Myocyte (in vitro differentiated cells): ENCODE data around the gene ASIC2. TPM values are rescaled to one million over a fixed set of nuclear protein-coding genes. Genes with fewer than 3 reads are reported as not detected.

Experiments used
- DNase-seq: peaks from one replicate; pipeline ENCODE4 v3.0.0-alpha.2; 2012; ENCODE audit warnings: low read depth
- total RNA-seq: library from RNA; depleted of rRNA; stranded (reverse); fragments of >200 nt; gene quantifications from 2 replicates; pipeline ENCODE4 v1.2.3, GENCODE V29; 2014

Gene ASIC2
- total RNA-seq, 1 donor from 2014 or later = 0.13 TPM

DNA sequence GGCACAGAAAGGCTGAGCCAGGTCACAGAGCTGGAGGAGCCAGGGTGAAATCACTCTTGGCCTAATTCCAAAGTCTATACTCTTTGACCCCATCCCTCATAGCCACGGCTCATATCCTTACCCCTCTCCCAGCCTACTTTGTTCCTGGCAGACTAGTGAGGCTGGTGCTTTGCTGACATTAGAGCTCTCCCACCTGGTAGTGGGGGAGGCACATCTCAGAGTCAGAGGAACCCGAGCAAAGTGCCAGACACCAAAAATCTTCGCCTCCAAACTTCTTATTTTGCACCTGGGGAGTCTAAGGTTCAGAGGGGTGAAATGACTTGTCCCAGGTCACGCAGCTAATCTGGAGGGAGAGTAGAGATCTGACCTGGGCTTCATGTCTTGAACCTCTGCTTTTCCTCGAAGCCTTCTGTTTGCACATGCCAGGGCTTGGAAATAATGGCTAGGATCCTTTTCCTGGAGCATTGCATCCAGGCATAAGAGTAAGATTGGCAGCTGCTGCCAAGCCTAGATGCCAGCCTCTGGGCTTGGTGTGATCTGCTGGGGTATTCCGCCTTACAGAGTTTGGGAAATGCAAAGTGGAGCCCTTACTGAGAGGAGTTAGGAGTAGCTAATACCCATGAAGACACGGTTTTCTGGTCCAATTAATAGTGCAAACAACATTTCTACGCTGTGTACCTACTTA is 174.6 kb downstream of the ASIC2 start:
- DNase-seq = no peak

DNA sequence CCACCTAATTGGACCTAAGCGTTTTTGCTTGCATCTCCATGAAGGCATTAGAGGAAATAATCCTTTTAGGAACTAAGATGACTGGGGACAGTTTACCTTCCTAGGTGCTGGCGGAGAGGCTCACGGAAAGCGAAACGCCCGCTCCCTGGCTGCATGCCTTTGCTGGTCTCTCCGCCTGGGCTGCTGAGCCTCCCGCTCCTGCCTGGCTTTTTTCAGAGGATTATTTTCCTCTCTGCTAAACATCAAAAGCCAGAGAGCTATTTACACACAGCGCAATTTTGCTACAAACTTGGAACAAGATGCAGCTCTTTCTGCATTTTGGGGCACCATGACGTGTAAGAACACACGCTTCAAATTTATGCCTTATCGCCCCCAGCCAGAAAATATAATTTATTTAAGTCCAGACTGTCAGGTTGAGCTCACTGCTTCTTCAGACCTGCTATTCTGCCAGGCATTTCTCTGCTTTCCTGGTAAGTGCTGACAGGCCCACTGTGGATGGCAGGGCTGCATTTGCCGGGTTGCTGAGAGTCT is 177.0 kb downstream of the ASIC2 start:
- no peak for DNase-seq

DNA sequence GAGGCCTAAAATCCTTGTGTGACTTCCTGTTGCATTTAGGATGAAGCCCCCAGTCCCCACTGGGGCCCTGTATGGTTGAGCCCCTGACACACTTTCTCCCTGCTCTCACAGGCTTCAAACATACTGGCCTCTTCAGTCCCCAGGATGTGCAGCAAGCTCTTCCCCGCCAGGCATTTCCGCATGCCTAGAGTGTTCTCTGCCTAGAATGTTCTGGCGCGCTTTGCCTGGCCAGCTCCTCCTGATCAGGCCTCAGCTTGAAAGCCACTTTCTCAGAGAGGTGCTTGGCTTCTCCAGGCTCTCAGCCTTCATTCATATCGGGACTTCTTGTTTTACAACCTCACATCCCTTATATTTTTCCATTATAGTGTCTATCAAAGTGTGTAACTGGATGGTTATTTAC is 177.7 kb downstream of the ASIC2 start:
- no peak for DNase-seq

DNA sequence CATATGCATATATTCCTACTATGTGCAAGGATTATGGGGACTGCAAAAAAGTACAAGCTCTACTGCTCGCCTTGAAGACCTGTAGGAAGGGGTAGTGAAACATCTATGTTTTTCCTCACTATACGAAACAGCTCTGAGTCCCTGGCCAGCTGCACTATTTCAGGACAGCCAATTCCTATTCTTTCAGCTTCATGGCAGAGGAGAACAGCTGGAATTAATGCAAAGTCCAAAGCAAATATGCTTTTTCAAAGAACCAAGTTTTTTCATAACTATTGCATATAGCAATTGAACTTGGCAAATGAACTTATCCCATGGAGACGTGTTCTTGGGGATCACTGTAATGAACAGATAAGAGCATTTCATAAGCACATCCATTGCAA is 179.1 kb downstream of the ASIC2 start:
- no peak for DNase-seq

DNA sequence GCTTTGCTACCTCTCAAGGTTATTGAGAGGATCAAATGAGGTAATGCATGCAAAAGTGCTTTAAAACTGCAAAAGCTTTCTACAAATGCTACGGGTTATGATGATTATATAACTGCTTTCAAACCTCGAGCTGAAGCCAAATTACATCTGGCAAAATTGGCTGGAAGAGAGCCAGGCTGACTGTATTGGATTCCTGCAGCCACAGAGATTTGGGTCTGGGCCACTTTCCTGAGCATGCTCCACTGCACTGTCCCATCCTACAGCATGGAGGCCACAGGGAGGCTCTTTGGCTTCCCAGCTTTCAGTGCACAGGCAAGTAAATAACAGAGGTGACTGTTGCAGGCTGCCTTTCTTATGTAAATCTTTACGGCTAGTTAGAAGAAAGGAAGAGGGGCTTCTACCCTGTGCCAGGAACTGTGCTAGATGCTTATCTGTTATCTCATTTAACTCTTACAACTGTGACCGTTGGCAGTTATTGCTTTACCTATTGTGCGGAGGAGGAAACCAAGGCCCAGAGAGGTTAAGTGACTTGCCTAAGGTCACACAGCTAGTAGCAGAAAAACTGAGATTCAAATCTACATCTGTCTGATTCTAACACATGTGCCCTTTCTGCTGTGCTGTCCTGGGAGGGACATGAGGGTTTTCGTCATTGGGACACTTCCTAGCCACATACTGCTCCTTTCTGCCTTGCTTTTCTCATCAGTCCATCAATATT is 179.7 kb downstream of the ASIC2 start:
- no peak for DNase-seq

DNA sequence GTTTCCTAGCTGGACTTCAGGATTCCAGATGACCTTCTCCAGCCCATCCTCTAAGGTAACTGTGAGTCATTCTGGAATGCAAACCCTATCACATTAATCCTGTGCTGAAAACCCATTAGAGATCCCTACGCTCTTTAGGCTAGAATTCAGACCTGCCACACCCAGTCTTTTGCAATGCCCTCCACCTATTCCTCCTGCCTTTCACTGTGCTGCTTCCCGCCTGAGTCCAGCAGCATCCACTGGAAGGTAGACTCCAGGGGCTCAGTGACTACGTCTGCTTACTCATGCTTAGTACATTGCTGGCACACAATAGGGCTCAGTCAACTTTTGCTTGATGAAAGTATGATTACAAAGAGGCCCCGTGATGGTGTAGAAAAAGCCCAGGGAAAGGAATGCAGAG is 180.3 kb downstream of the ASIC2 start:
- DNase-seq = no peak

DNA sequence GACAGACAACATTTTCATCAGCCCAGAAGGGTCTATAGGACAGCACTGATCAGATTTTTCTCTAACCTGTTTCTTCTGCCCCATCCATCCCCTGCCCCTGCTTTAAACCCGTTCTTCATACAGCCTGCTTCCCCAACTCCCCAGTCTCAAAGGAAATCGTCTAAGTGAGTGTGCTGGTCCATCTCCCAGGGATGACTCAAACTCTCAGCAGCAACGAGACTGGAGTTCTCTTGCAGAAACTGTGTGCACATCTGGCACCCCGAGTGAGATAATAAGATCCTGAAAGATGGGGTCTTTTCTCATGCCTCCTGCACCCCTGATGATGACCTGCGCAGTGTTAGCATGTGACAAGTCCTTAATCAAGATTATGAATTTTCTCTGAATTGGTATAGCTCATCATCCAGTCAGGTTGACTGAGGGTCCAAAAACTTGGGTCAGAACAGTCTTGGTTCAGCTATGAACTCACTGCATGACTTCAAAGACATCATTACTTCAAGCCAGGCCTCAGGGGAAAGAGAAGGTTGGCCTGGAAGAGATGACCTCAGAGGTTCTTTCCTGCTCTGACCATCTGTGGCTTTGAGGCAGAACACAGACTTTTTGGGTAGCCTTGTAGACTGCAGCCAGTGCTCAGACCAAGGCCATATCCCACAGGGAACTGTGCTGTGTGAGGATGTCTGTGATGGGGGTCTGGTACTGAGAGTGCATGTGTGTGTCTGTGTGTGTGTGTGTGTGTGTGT is 183.6 kb downstream of the ASIC2 start:
- no peak for DNase-seq

DNA sequence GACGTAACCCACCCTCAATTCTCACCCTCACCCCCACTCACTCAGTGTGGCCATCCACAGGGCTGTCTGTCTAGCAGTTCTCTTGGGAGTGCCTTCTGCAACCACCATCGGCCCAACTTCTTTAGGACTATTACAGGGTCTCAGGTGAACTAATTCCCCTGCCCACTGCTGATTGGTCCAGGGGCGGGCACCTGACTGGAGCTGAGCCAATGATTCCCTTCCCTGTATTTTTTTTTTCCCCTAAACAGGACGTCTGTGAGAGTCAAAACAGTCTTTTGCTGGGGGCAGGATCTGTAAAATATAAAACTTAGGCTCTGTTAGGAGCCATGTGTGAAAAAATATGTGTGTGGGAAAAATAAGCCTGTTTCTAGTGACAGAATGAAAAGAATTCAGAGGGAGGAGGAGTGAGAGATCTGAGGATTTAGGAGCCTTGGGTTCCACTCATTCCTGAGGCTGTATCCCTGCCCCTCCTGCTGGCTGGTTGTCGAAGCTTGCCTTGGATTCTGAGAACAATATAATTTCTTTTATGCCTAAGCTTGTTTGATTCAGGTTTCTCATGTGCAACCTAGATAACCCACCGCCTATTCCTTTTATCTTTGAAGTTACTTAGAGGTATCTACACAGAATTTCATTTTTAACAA is 186.4 kb downstream of the ASIC2 start:
- DNase-seq = no peak

DNA sequence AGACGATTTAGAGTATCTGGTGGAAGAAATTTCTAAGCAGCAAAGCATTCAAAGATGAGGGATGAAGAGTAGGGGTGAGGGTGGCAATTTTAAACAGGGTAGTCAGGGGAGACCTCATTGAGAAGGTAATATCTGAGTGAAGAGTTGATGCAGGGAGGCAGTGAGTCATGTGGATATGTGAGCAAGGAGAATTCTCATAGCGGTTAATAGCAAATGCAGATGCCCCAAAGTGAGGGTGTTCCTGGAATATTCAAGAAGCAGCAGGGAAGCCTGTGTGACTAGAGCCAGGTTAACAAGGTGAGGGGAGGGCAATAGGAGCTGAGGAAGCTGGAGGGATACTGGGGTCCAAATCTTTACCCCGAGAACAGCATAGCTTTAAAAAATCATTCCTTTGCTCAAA is 187.2 kb downstream of the ASIC2 start:
- DNase-seq = no peak

DNA sequence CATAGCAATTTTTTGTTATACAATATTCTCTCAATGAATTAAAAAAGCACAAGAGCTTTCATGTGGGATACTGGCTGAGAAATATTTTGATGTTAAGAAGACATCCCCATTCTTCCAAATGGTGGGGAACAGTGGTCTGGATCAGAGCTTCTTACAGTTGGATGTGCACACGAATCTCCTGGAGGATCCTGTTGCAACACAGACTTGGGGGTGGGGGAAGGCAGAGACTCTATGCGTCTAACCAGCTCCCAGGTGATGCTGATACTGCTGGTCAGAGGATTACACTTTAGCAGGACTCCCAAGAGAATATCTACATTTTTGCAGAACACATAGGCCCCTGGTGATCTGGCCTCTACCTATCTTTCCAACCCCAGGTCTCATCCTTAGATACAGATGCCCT is 193.2 kb downstream of the ASIC2 start:
- no peak for DNase-seq

DNA sequence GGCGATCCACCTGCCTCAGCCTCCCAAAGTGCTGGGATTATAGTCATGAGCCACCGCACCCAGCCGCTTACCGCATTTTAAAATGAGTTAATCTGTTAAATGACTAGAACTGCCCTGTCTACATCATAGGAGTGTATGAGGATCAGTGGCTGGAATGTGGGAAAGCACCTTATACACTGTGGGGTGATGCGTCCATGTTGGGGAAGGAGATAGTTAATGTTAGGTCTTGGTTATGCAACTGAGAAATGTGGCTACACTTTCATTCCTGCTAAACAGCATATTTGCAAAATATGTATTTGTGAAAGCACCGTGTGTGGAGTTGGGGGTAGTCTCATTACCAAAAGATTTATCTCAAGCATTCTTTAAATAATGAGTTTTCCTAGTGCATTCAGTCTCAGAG is 193.8 kb downstream of the ASIC2 start:
- no peak for DNase-seq

DNA sequence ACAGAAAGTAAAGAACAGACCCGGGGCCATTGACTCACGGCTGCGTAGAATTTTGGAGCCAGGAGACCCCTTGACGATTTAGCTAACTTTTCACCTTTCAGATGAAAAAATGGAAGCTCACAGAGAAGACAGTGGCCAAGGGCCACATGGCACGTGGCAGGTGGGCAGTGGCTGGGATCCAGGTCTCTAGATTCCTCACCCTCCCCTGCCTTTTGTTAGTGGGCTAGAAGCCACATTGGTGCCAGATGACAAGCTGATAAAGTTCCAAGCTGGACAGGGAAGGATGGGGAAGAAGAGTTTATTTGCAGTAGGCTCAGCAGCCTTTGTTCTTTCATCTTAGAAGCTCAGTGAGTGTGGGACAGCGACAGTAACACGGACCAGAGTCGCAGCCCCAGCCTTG is 195.7 kb downstream of the ASIC2 start:
- no peak for DNase-seq

DNA sequence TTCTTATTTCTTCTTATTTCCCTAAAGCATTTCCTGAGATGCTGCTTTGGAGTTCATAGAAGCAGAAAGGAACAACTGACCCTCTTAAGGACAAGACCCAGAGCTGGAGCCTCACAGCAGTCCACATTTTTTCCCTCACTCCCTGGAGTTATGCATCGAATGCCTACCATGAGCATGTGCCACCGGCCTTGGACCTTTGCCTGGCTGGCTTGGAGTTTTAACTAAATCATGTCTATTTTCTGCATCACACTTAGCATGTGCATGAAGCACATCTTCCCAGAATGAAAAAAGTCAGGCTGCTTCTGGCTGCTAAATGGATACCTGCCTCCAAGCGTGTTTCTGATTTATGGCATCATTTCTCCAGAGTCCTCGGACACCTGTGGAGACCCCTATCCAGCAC is 196.9 kb downstream of the ASIC2 start:
- DNase-seq = no peak

DNA sequence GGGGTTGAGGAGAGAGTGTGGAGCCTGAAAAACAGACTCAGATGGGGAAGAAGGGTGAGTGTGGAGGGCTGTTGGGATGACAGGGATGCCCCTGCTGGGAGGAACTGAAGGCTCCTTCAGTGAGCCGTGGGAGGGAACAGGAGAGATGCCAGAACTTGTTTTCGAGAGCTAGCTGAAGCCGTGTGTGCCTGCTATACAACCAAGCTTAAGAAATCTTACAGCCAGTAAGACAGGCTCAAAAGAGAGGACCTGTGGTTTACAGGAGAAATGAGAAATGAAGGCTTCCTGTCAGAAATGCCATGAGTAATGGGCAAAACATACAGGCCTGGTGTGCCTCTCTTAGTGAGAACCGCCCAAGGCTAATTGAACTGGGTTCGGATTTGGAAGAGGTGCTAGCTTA is 201.8 kb downstream of the ASIC2 start:
- no peak for DNase-seq

DNA sequence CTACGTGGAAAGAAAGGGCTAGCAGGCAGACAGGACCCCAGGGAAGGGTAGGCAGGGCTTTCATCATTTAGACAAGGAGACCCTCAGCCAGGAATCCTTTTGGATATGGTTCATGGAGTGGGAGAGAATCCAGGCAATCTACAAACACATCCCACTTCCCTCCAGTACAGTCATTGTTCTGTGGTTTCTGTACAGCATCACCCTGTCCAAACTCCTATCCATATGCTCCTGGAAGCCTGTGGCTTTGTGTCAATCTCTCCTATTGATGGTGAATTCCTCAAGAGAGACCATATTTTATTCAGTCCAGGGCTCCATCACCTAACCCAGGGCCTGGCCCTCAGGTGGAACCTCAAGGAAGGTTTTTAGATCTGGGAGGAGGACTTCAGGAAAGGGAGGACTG is 202.3 kb downstream of the ASIC2 start:
- DNase-seq = no peak

DNA sequence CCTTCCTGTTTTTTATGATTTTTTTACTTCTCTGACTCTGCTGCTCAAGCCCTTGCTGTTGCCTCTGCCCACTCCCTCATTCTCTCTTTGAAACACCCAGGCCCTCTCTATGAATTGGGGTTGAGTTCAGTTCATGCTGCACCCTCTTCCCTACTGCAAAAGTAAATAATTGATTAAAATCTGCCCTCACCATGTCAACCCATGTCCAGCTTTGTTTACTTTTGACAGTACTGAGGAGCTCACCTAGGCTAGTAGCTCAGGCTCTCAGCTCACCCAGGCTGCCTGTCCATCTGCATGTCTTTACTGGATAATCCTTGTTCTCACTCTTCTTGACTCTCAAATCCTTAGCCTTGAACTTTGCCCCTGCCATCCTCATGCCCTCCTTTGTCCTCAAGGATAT is 206.2 kb downstream of the ASIC2 start:
- DNase-seq = no peak

DNA sequence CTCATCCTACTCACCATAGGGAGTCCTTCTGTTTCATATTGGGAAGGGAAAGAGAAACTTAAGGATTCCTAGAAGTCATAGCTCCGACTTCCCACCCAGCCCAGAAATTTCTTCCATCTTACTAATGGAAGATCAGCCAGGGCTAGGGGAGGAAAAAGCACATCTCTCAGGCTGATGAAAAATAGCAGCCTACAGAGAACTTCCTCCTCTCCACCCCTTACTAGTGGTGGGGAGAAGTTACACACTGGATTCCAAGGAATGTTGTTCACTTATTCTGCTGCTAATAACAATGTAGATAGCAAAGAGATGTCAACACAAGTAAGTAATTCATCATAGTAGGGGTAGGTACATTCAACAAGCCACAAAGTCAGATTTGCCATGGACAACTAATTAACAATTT is 207.1 kb downstream of the ASIC2 start:
- no peak for DNase-seq

DNA sequence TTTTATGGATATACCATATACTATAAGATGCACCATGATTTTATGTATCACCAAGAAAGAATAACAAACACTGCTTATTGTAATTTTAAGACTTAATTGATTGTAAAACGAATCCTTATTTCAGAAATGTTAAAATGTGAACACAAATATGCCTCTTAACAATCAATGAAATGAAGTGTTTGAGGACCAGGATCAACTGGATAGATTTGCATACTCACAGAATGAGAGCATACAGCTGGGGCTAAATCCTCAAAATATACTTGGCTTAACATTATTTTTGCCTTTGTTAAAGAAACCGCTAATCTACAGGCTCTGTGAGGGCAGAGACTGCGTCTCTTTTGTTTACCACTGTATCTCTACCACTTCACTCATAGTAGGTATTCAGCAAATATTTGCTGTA is 207.8 kb downstream of the ASIC2 start:
- DNase-seq = no peak

DNA sequence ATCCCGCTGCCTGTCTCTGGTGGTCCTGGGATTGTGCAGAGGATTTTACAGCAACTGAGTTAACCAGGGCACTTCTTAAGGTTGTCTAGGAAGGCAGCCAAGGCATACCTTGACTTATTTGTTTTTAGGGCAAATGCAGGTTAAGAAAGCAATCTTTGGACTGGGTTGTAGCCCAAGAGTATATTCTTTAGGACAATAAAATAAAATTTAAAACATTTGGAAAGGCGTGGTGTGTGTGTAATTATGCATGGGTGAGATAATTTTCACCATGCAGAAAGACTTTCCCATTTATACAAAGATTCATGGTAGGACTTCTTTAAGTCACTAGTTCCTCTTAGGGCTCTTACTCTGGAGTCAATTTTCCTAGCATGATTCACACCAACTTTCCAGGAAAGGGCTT is 208.3 kb downstream of the ASIC2 start:
- DNase-seq = no peak

DNA sequence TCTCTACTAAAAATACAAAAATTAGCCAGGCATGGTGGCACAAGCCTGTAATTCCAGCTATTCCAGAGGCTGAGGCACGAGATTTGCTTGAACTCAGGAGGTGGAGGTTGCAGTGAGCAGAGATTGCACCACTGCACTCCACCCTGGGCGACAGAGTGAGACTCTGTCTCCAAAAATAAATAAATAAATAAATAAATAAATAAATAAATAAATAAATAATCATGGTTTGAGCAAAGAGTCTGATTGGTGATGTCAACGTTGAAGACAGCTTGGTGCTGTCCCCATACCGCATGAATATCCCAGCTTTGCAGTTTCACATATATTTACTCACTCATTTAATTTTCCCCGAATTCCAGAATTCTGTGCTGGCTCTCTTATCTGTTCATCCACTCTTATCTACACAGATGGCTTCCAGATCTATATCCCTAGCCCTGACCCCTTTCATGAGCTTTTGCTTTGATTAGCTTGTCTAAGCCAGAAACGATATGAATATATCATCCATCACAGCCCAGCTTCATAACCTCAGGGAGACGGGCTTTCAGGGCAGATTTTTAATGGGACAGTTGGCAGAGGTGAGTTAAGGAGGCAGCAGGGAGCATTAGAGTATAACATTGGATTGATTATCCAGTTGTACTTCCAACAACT is 210.4 kb downstream of the ASIC2 start:
- DNase-seq = no peak

DNA sequence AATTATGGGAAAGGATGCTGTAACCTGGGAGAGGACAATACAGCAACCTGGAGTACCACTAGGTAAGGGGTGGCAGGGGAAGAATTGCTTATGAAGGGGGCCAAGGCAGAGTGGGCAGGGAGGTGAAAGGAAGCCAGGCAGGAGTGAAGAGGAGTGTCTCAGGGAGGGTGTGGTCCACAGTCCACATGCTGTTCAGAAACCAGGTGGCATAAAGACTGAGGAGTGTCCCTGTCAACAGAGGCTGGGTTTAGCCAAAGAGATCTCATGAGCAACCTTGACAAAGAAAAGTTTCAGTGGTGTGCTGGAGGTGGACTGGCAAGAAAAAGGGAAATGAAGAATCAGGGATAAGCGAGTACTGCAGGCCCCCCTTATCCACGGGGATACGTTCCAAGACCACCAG is 213.0 kb downstream of the ASIC2 start:
- DNase-seq = no peak
